NCI-H345 (cell line): ENCODE measurements around the gene CSF3.

Source experiments
- DNase-seq: peaks from one replicate; lab custom pipeline; 2025; lab: John Stamatoyannopoulos, UW

CSF3 gene

DNA sequence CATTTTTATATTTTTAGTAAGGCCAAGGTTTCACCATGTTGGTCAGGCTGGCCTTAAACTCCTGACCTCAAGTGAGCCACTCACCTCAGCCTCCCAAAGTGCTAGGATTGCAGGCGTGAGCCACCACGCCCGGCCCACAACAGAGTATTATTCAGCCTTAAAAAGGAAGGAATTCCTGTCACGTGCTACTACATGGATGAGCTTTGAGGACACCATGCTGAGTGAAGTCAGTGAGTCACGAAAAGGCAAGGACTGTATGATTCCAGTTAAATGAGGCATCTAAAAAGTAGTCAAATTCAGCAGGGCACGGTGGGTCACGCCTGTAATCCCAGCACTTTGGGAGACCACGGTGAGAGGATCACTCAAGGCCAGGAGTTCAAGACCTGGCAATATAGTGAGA lies 9.7 kb downstream of the CSF3 start:
- DNase-seq: no peak

DNA sequence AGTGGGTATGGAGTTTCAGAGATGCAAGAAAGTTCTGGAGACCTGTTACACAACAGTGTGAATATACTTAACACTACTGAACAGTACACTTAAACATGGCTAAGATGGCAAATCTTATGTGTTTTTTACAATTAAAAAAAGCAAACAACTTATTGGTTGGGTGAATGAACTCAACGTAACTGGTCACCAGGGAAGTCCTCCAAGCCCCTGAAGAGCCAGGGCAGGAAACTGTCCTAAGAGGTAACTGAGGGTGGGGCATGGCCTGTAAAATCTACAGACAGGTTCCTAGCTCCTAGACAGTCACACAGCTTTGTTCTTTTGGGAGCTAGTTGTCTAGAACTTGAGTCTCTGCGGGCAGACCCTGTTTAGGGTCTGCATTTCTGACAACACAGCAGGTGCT lies 10.3 kb downstream of the CSF3 start:
- DNase-seq: no peak

DNA sequence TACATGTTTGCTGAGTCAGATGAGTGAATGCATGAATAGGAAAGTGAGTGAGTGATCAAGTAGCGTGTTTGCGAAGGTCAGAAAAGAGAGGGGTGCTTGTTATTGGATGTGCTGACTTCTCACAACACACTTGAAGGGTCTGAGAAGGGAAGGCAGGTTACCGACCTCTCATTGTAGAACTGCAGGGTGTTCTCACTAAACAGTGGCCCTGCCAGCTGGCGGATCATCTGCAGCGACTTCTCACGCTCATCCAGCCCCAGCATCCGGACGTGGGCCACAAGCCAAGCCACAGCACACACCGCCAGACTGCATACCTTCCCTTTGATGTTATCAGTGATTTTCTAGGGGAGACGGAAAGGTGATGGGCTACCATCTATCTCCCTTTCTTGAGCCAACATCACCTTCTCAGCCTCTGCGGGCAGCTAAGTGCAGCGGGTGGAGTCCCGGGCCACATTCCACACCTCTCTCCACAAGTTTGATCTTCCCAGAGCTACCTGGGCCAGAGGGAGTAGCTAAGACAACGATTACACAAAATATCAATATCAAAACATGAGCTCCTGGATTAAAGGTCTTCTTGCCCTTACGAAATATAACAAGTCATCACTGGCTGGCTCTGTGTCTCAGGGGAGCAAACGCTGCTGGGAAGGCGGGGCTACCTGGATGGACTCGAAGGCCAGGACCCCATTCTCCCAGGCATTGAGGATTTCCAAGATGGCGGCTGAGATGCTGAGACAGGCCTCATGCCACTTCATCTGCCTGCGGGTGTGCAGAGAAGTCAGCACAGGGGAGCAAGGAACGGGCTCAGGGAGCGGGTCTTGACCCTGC lies 11.0 kb downstream of the CSF3 start:
- no peak for DNase-seq

DNA sequence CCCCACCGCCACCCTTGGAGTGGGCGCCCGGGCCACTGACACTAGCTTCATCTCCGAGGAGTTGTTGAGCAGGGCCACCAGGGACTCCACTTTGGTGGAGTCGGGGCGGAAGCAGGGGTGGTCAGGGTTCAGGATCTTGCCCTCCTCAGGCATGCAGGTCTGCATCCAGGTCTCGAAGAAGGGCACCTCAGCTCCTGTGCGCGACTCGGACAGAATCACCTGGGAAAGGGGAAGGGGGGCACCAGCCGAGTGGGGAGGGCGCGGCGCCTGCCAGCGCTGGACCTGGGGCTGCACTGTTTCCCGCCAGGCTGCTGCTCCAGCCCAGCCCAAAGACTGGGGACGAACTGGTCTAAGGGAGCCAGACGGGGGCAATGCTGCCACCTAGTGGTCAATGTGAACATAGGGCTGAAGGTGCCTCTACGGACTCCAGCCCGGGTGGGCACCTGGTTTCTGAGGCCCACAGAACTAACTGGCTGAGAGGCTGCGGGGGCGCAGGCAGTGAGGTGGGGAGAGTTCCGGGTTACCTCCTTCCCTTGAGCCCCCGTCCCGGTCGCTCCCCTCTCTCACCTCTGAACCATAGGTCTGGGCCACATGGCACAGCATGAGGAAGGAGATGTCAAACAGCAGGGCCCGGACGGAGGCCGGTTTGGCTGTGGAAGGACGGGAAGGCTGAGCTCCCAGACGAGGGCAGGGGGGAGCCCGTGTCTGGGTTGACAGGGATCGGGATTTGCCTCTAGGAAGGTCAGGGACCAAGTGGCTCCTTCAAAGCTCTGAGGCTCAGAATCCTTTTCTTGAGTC lies 11.8 kb downstream of the CSF3 start:
- peak; percentile 70 for DNase-seq

DNA sequence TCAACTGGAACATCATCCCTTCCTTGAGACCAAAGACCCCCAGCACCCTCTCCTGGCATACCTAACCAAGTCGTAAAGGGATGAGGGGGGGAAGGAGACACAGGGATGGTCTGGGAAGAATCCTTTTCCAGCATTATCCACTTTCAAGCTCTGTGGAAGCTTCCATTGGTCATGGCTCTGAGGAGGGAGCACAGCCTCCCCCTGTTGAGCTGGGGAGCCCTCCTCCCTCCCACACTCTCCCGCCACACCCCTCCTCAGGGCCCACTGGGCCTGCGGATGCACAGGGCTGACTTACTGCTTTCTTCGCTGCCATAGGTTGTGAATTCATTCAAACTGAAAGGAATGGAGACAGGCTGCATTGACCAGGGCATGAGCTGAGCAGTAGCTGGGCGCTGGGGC lies 12.4 kb downstream of the CSF3 start:
- DNase-seq: no peak

DNA sequence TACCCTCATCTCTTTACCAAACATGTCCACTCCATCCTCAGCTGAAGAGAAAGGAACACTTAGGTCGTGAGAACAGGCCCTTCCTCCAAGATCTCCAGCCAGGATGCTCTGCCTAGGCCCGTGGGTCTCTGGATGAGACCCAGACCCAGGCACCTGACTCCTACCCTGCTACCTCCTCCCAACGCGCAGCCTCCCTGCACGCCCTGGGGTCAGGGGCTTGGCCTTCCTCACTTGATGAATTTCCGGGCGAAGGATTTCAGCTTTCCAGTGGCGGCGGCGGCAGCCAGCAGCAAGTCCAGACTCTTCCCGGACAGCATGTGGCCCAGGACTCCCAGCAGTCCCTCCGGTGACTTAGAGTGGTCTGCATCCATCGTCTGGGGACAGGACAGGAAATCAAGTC lies 13.4 kb downstream of the CSF3 start:
- DNase-seq: no peak

DNA sequence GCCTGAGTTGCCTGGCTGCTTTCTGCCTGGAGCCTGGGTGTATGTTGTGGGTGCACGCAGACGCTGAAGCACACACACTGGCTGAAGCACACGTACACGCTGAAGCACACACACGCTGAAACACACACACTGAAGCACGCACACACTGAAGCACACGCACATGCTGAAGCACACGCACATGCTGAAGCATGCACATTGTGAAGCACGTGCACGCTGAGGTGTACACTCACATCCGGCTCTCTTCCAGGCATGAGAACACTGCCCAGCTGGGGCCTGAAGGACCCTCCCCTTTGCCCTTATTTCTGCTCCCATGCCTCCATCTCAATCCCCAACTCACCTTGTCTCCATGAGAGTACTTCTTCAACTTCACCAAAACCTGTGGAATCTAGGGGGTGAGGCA lies 16.5 kb downstream of the CSF3 start:
- DNase-seq: no peak

DNA sequence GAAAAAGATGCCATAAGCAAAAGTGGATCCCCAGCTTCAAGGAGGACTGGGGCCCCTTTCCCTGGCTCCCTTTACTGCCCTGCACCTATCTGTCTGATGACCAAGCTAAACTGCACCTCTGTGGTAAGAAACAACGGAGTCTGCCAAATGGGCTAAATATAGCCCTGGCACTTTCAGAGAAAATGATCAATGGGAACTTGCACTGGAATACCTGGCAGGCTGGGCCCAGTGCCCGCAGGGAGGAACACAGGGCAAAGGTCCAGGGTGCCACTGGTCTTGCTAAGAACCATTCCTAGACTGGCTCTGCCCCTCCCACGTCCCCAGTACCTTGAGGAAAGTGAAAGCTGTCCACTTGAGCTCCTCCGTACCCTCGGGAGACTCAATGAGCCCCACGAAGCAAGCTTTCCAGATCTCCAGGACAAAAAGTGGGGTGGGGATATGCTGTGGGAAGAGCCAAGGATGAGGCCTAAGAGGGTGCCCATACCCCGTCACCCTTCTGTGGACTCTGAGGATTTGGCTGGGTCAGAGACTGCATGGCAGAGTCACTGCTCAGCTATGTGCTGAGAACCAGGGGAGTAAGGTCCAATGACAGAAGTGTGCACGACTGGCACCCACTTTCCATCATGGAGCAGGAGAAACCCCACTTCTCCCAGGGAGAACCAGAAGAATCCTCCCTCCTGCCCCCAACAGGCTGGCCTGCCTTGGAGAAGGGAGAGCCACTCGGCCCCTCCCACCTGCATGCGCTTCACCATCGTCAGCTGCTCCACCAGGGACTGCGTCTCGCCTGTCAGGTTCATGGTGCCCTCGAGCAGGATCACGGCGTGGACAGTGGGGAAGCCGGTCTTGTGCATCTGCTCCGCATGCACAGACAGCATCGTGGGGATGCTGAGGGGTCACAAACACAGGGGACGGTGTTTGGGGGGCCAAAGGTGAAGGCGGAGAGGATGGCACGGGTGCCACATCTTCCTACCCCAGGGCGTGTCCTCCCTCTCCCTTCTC lies 17.4 kb downstream of the CSF3 start:
- no peak for DNase-seq

DNA sequence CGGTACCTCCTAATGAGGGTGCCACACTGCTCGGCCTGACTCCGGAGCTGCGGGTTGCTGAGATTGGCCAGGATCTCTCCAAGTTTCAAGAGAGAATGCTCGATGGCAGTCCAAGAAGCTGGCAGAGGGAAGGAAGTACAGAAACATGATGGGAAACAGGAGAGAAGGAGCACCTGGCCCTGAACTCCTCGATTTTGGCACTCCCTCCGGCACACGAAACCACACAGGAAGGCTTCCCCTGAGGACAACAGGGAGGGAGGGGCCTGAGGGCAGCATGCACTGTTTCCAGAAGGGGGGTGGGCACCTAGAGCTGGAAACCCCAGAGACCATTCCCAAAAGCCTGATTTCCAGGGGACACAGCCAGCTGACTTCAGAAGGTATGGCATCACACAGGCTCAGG lies 18.1 kb downstream of the CSF3 start:
- DNase-seq: no peak

DNA sequence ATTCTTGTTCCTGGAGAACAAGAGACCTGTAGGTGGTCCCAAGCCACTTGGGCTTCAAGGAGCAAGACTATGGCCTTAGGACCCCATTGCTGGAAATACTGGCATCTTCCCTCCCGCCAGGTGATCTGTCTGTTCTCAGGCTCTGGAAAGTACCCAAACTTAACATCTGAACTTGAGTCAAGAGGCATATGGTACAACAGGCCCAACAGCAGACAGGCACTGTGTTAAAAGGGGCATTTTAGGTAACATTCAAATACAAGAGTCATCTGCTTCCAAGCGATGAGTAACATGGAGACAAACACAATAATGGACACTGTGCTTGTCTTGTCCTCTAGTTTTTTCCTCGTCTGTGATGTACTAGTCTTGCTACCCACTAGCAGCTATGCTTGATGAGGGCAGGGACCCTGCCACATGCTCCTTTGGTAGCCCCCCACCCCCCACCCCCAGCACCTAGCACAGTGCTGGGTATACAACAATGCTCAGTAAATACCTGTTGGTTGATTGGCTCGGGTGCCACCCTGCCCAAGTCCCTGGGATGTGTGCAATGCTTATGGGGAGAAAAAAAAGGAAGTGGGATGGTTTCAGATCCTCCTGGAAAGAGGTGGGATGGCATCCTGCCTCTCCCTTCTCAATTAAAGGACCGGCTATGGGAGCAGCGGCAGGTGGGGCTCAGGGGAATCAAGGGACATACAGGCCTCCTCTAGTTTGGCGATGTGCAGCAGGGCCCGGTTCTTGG lies 19.4 kb downstream of the CSF3 start:
- DNase-seq: no peak

DNA sequence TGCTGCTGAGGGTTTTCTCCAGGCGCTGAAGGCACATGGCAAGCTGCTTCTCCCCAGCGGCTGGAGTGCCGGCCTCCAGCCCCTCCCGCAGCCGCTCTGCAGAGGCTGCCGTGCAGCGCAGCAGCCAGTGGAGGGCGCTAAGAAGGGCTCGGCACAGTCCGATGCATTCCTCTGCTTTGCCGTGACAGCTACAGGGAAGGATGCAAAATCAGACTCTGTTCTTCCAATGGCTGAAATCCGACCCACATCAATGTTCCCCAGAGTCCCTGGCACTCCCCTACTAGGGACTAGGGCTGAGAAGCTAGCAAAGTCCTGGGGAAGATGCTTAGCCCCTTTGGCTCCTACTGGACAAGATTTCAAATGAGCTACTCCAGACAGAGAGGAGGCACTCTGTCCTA lies 19.9 kb downstream of the CSF3 start:
- no peak for DNase-seq

DNA sequence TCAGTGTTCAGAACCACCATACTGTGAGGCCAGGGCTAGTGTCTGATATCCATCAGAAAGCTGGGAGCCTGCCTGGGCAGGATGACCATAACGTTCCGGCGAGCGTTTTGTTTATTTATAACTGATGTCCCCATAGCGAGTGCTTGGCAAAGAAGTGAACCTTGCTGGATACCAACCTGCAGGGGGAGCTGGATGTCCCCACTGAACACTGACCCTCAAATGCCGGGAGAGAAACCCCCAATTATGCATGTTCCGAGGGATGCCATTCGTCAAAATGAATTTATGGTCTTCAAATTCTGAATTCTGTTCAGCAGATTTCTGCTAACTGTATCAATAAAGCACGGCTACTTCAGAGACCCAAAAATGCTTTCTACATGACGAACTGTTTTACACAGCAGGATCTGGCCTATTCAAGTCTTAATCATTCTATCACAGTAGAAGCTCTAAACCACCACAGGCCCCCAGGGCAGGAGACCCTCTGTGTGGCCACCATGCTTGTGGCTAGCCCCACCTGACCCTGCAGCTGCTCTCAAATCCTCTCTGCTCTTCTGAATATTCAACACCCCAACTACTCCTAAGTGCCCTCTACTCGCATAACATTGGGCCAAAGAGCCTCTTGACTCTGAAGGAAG lies 23.8 kb downstream of the CSF3 start:
- DNase-seq: no peak

DNA sequence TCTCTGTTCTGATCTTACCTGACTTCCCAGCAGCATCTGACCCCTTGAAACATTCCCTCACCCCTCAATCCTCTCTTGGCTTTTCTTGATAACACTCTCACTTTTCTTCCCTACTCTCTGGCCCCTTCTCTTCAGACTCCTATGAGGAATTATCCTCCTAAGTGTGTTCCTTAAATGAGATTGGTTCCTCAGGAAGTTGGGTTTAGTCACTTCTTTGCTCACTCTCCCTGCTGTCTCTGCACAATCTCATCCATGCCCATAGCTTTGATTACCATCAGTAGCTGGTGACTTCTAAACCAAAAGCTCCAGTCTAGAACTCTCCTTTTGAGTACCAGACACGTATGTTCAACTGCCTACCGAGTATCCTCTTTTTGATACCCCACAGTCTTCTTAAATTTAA lies 26.0 kb downstream of the CSF3 start:
- DNase-seq: no peak

DNA sequence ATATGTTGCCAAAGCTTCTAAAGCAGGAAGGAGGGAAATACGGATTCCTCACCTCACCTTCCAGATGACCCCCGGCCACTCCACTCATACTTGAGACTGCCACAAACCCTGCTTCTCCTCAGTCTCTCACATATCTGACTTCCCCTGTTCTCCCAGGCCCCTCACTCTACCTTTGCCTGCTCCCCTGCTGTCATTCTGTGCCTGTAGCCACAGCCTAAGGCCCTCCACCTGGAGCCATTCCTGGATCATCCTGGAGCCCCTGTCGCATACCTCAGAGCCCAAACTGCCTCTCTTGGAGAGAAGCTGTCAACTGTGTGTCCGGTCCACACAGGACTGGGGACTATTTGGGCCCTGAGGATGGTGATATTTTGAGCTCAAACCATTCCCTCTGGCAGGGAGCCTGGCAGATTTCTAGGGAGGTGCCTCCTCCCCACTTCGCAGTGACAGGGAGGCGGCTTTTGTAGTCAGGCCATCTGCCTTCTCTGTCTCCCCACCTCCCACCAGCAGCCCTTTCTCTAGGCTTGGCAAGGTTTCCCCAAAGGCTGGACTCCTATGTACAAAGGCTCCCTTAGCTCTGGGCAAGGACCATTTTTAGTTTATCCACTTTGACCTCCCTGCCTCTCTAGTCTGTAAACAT lies 41.3 kb downstream of the CSF3 start:
- DNase-seq: no peak

DNA sequence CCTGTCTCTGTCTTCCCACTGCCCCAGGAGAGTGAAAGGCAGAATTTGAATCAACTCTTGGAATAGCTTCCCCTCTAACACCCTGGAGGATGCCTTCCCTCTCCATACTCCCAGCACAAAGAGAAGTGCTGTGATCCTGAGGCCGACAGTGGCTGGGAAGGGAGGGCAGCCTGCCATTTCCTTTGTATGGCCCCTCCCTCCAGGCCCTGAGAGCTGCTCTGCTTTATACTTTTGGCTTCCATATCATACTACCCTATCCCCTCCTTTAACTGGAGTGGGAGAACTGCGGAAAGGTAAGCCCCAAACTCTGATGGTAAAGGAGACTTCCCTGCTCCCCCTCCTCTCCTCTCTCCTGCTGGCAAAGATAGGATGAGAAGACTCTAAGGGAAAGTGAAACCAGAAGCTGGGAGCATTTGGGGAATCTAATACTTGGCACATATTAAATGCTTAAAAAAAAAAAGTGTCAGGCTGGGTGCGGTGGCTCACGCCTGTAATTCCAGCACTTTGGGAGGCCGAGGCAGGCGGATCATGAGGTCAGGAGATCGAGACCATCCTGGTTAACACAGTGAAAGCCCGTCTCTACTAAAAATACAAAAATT lies 43.0 kb downstream of the CSF3 start:
- DNase-seq: no peak

DNA sequence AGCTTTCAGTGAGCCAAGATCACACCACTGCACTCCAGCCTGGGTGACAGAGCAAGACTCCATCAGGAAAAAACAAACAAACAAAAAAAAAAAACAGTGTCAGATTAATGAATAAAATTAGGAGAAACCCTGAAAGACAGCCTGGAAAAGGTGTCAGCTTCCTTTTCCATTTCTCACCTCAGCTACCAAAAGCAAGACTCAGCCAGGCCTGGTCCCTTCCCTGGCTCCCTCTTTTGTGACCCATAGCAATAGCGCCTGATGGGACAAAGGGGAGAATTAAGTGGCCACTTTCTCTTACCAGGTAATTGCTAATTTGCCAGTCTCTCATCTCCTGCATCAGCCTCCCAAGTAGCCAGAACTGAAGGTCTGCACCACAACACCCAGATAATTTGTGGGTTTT lies 43.6 kb downstream of the CSF3 start:
- DNase-seq: no peak

DNA sequence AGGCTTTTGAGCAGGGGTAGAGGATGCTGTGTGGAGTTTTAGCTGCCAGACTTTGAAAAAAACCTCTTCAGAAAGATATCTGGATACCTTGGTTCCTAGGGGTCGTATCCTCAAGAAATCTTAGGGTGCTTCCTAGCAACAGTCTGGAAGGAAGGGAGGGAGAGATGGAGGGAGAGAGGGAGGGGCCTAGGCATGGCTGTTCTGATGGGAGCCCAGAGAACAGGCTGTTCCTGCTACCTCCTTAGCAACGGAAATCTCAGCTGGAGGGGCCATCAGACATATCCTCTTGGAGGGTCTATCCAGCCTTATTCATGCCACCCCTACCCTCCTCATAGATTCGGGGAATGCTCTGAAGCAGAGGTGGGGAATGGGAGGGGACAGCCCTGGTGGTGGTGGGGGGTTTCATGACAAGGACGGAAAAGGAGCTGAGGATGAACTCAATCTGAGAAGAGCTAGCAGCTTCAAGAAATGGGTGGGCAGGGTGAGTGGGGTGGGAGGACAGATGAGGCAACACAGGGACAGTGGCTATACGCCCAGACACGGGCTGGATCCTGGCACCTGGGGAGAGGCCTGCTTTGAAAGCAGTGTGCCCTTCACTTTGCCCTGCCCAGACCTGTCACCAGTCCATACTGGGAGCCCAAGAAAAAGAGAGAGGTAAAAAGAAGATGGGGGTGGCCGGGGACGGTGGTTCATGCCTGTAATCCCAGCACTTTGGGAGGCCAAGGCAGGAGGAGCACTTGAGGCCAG lies 44.7 kb downstream of the CSF3 start:
- no peak for DNase-seq

DNA sequence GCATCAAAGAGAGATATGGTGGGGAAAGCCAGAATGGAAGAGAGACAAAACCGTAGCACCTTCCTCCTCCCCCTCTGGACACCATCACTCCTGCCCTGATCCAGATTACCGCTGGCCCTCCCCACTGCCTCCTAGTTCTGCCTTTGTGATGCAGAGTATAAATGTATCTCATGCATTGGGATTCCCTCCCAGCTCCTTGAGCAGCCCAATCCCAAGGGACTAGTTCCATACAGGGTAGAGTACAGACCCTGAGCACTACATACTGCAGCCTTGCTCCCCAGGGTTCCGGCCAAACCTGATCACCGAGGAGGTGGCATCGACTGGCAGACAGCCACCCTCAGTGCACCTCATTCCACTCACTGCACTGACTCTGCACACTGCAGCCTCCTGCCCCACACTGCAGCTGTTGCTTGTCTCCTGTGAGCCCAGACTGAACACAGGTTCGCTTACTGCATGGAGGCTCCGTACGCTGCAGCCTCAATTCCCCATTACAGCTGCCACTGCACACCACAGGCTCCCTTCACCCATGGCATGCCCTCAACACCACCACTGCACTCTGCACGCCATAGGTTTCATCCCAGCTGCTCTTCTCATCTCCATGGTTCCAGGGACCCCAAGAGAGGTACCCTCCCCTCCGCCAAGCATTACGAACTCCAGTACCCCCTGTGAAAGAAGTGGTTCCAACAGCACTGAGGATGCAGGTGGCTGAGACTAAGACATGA lies 45.8 kb downstream of the CSF3 start:
- DNase-seq: no peak

DNA sequence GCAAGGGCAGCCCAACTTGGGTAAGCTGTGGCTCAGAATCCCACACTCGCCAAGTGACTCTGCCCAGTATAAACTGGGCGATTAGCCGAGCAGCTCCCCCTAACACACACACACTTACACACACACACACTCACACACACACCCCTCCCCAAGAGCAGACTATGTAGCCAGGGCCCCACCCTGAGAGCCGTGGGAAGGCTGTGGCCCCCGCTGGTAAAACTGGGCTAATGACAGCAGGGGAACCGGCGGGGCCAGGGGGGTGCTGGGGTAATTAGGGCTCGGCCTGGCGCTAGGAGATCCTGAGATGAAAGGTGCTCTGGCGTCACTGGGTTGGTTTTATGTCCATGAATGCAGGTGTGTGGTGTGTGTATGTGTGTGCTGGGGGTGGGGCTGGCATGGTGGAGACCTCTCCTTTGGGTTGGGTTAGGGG lies 46.4 kb downstream of the CSF3 start:
- no peak for DNase-seq
